Adipocyte (in vitro differentiated cells): ENCODE measurements around the gene IRAK3.

Experiments
- DNase-seq: peaks from one replicate; pipeline ENCODE4 v3.0.0-alpha.2; 2015; ENCODE audit warnings: low read depth
- H3K27me3 ChIP-seq: replicated peaks from 2 replicates; pipeline ENCODE4 v1.7.0; 2013; ENCODE audit warnings: mild to moderate bottlenecking, low read length, moderate library complexity; ENCODE audit not compliant: control insufficient read depth, insufficient read depth
- H3K36me3 ChIP-seq: 2 replicates; pipeline ENCODE4 v1.7.0; 2013; ENCODE audit warnings: low read length, mild to moderate bottlenecking, moderate library complexity; ENCODE audit not compliant: control insufficient read depth, insufficient read depth, severe bottlenecking
- H3K4me1 ChIP-seq: 2 replicates; pipeline ENCODE4 v1.7.0; 2013; ENCODE audit warnings: mild to moderate bottlenecking, low read length, moderate library complexity; ENCODE audit not compliant: control insufficient read depth, insufficient read depth
- H3K4me3 ChIP-seq: 2 replicates; pipeline ENCODE4 v1.7.0; 2013; ENCODE audit warnings: mild to moderate bottlenecking, low read length, moderate library complexity
- H3K9ac ChIP-seq: 2 replicates; pipeline ENCODE4 v1.7.0; 2013; ENCODE audit warnings: mild to moderate bottlenecking, low read length, moderate library complexity
- H3K9me3 ChIP-seq: 2 replicates; pipeline ENCODE4 v1.7.0; 2013; ENCODE audit warnings: mild to moderate bottlenecking, low read length, moderate library complexity; ENCODE audit not compliant: control insufficient read depth

IRAK3 gene

GRCh38 chr12:66188584-66189485 is at the start of gene IRAK3:
IRAK3 (plus strand) TSS chr12:66189214; CDS start chr12:66189300, 86 bp downstream.
- H3K4me1 ChIP-seq, result peaks cover 26% of the 10 kb centered on the region
- no peaks in the 10 kb centered on the region for H3K27me3 ChIP-seq
- peak; percentile 52 for DNase-seq
- peak within 1 kb of the TSS; percentile 90 for H3K4me3 ChIP-seq
- H3K9me3 ChIP-seq, result no peaks in the 10 kb centered on the region
- peaks cover 4% of the 10 kb centered on the region for H3K36me3 ChIP-seq
- peak within 1 kb of the TSS; percentile 90 for H3K9ac ChIP-seq

- no peak for DNase-seq
- no peak overlapping the region for H3K4me3 ChIP-seq
- no peak overlapping the region for H3K9ac ChIP-seq
- peaks cover 31% of the 10 kb centered on the region for H3K9me3 ChIP-seq
- peaks cover 3% of the 10 kb centered on the region for H3K4me1 ChIP-seq
- H3K27me3 ChIP-seq, result no peaks in the 10 kb centered on the region
- peaks cover 77% of the 10 kb centered on the region for H3K36me3 ChIP-seq
Measured at GRCh38 chr12:66139328-66139727, 49.7 kb upstream of the IRAK3 start.

- Histone ChIP-seq H3K9ac (no peak overlapping the region), H3K4me1 (peaks cover 16% of the 10 kb centered on the region), H3K4me3 (peak overlapping the region; percentile 22), H3K27me3 (no peaks in the 10 kb centered on the region), H3K9me3 (peaks cover 31% of the 10 kb centered on the region), H3K36me3 (peaks cover 81% of the 10 kb centered on the region)
- DNase-seq, result peak; percentile 26
Measured at GRCh38 chr12:66140731-66141130, 48.3 kb upstream of the IRAK3 start.

- Histone ChIP-seq H3K36me3 (peaks cover 80% of the 10 kb centered on the region), H3K9ac (no peak overlapping the region), H3K9me3 (peaks cover 31% of the 10 kb centered on the region), H3K4me1 (peaks cover 17% of the 10 kb centered on the region), H3K4me3 (peak overlapping the region; percentile 36), H3K27me3 (no peaks in the 10 kb centered on the region)
- DNase-seq, result no peak
Measured at GRCh38 chr12:66141299-66141698, 47.7 kb upstream of the IRAK3 start.

- Histone ChIP-seq H3K27me3 (no peaks in the 10 kb centered on the region), H3K4me1 (peaks cover 17% of the 10 kb centered on the region), H3K9me3 (peaks cover 31% of the 10 kb centered on the region), H3K36me3 (peaks cover 71% of the 10 kb centered on the region), H3K9ac (no peak overlapping the region), H3K4me3 (no peak overlapping the region)
- DNase-seq, result no peak
Measured at GRCh38 chr12:66142826-66143225, 46.2 kb upstream of the IRAK3 start.

GRCh38 chr12:66143868-66144267 is 45.1 kb upstream of the IRAK3 start:
- Histone ChIP-seq H3K4me1 (peaks cover 20% of the 10 kb centered on the region), H3K36me3 (peaks cover 69% of the 10 kb centered on the region), H3K9me3 (peaks cover 31% of the 10 kb centered on the region), H3K9ac (no peak overlapping the region), H3K27me3 (no peaks in the 10 kb centered on the region), H3K4me3 (no peak overlapping the region)
- no peak for DNase-seq

- DNase-seq, result peak; percentile 78
- H3K27me3 ChIP-seq, result no peaks in the 10 kb centered on the region
- H3K9ac ChIP-seq, result peak overlapping the region; percentile 48
Measured at GRCh38 chr12:66144791-66145754, 43.9 kb upstream of the IRAK3 start.

GRCh38 chr12:66149702-66150398 is 39.2 kb upstream of the IRAK3 start:
- Histone ChIP-seq H3K36me3 (peaks cover 27% of the 10 kb centered on the region), H3K4me3 (no peak overlapping the region), H3K9ac (no peak overlapping the region), H3K27me3 (no peaks in the 10 kb centered on the region), H3K4me1 (peaks cover 49% of the 10 kb centered on the region), H3K9me3 (no peaks in the 10 kb centered on the region)
- no peak for DNase-seq

More at GRCh38 chr12:66144791-66145754, 43.9 kb upstream of the IRAK3 start:
- Histone ChIP-seq H3K9me3 (peaks cover 22% of the 10 kb centered on the region), H3K4me3 (peak overlapping the region; percentile 40), H3K36me3 (peaks cover 60% of the 10 kb centered on the region), H3K4me1 (peaks cover 25% of the 10 kb centered on the region)

- H3K9ac ChIP-seq, result peak overlapping the region; percentile 85
- DNase-seq, result peak; percentile 59
- no peaks in the 10 kb centered on the region for H3K27me3 ChIP-seq
- peaks cover 18% of the 10 kb centered on the region for H3K36me3 ChIP-seq
- peaks cover 59% of the 10 kb centered on the region for H3K4me1 ChIP-seq
- peak overlapping the region; percentile 72 for H3K4me3 ChIP-seq
- no peaks in the 10 kb centered on the region for H3K9me3 ChIP-seq
Measured at GRCh38 chr12:66152732-66153131, 36.3 kb upstream of the IRAK3 start.

GRCh38 chr12:66154776-66155175 is 34.2 kb upstream of the IRAK3 start:
- peak overlapping the region; percentile 29 for H3K4me3 ChIP-seq
- peaks cover 54% of the 10 kb centered on the region for H3K4me1 ChIP-seq
- H3K36me3 ChIP-seq, result peaks cover 20% of the 10 kb centered on the region
- no peak for DNase-seq
- peak overlapping the region; percentile 53 for H3K9ac ChIP-seq
- no peaks in the 10 kb centered on the region for H3K27me3 ChIP-seq
- H3K9me3 ChIP-seq, result no peaks in the 10 kb centered on the region
